ENCODE measurements around the gene NECTIN2.
A peak's percentile ranks its signal among the peaks of the same experiment; 100 is the strongest.
"Not testable (repeated sequence)": the region's sequence is repeated elsewhere in the genome, so short reads cannot be mapped to it uniquely, and the experiment has no call there.

Gene NECTIN2

GRCh38 chr19:44894052-44894400 lies 47.9 kb downstream of the NECTIN2 start:
- H3K4me3 Mint-ChIP-seq = no peak overlapping the region
- H3K4me1 Mint-ChIP-seq = peaks cover 33% of the 10 kb centered on the region
- DNase-seq (no peak), ATAC-seq (no peak)
- peaks cover 3% of the 10 kb centered on the region for H3K9me3 Mint-ChIP-seq
- H3K27me3 Mint-ChIP-seq = peaks cover 4% of the 10 kb centered on the region
- peaks cover 56% of the 10 kb centered on the region for H3K36me3 Mint-ChIP-seq (ENCODE audit: low read depth)
- H3K27ac Mint-ChIP-seq = no peak overlapping the region

GRCh38 chr19:44894946-44895345 lies 48.8 kb downstream of the NECTIN2 start:
- H3K4me3 Mint-ChIP-seq = peak overlapping the region; percentile 14
- H3K27ac Mint-ChIP-seq = no peak overlapping the region
- H3K27me3 Mint-ChIP-seq = peaks cover 4% of the 10 kb centered on the region
- H3K9me3 Mint-ChIP-seq = no peaks in the 10 kb centered on the region
- ATAC-seq (no peak), DNase-seq (no peak)
- peaks cover 59% of the 10 kb centered on the region for H3K36me3 Mint-ChIP-seq (ENCODE audit: low read depth)
- peaks cover 27% of the 10 kb centered on the region for H3K4me1 Mint-ChIP-seq

- DNase-seq = no peak
- no peak for ATAC-seq
- Mint-ChIP-seq H3K36me3 (ENCODE audit: low read depth) (peaks cover 60% of the 10 kb centered on the region), H3K4me3 (no peak overlapping the region), H3K9me3 (no peaks in the 10 kb centered on the region), H3K27ac (no peak overlapping the region), H3K27me3 (no peaks in the 10 kb centered on the region), H3K4me1 (peaks cover 6% of the 10 kb centered on the region)
Observed at GRCh38 chr19:44897835-44898234, 51.7 kb downstream of the NECTIN2 start.

- no peak for ATAC-seq
- Mint-ChIP-seq H3K27me3 (peaks cover 3% of the 10 kb centered on the region), H3K9me3 (no peaks in the 10 kb centered on the region), H3K36me3 (ENCODE audit: low read depth) (peaks cover 45% of the 10 kb centered on the region), H3K4me3 (no peak overlapping the region), H3K4me1 (peaks cover 3% of the 10 kb centered on the region), H3K27ac (no peak overlapping the region)
- DNase-seq = no peak
Observed at GRCh38 chr19:44900328-44901244, 54.5 kb downstream of the NECTIN2 start.

GRCh38 chr19:44903216-44903601 lies 57.1 kb downstream of the NECTIN2 start:
- no peak for ATAC-seq

GRCh38 chr19:44903602-44904425 lies 57.7 kb downstream of the NECTIN2 start:
- no peak overlapping the region for H3K27ac Mint-ChIP-seq
- H3K36me3 Mint-ChIP-seq (ENCODE audit: low read depth) = peaks cover 25% of the 10 kb centered on the region
- H3K27me3 Mint-ChIP-seq = peaks cover 23% of the 10 kb centered on the region
- no peaks in the 10 kb centered on the region for H3K9me3 Mint-ChIP-seq
- DNase-seq (peak; percentile 83), ATAC-seq (peak; percentile 43)
- H3K4me3 Mint-ChIP-seq = no peak overlapping the region
- peaks cover 11% of the 10 kb centered on the region for H3K4me1 Mint-ChIP-seq

More at GRCh38 chr19:44903216-44903601, 57.1 kb downstream of the NECTIN2 start:
- no peak for DNase-seq
- peaks cover 26% of the 10 kb centered on the region for H3K36me3 Mint-ChIP-seq (ENCODE audit: low read depth)
- H3K27me3 Mint-ChIP-seq = peaks cover 23% of the 10 kb centered on the region
- H3K27ac Mint-ChIP-seq = no peak overlapping the region
- no peaks in the 10 kb centered on the region for H3K9me3 Mint-ChIP-seq
- H3K4me1 Mint-ChIP-seq = peaks cover 11% of the 10 kb centered on the region
- no peak overlapping the region for H3K4me3 Mint-ChIP-seq

GRCh38 chr19:44904426-44904994 lies 58.4 kb downstream of the NECTIN2 start:
- DNase-seq (no peak), ATAC-seq (no peak)
- H3K27ac Mint-ChIP-seq = no peak overlapping the region
- H3K27me3 Mint-ChIP-seq = peaks cover 23% of the 10 kb centered on the region
- peaks cover 11% of the 10 kb centered on the region for H3K4me1 Mint-ChIP-seq
- H3K36me3 Mint-ChIP-seq (ENCODE audit: low read depth) = peaks cover 25% of the 10 kb centered on the region
- H3K9me3 Mint-ChIP-seq = no peaks in the 10 kb centered on the region
- no peak overlapping the region for H3K4me3 Mint-ChIP-seq

GRCh38 chr19:44905437-44906160 lies 59.5 kb downstream of the NECTIN2 start, which contains the start of gene APOE:
APOE (plus strand) TSS chr19:44905796; CDS start chr19:44906625, 829 bp downstream.
- DNase-seq (no peak), ATAC-seq (no peak)
- H3K27me3 Mint-ChIP-seq = peaks cover 23% of the 10 kb centered on the region
- no peak within 1 kb of the TSS for H3K27ac Mint-ChIP-seq
- peaks cover 11% of the 10 kb centered on the region for H3K4me1 Mint-ChIP-seq
- H3K9me3 Mint-ChIP-seq = no peaks in the 10 kb centered on the region
- no peak within 1 kb of the TSS for H3K4me3 Mint-ChIP-seq
- peaks cover 16% of the 10 kb centered on the region for H3K36me3 Mint-ChIP-seq (ENCODE audit: low read depth)

GRCh38 chr19:44907613-44908012 lies 61.5 kb downstream of the NECTIN2 start:
- Mint-ChIP-seq H3K4me3 (no peak overlapping the region), H3K9me3 (no peaks in the 10 kb centered on the region), H3K27ac (no peak overlapping the region), H3K36me3 (ENCODE audit: low read depth) (peaks cover 6% of the 10 kb centered on the region), H3K4me1 (peaks cover 10% of the 10 kb centered on the region), H3K27me3 (peaks cover 33% of the 10 kb centered on the region)
- DNase-seq (no peak), ATAC-seq (no peak)

- no peaks in the 10 kb centered on the region for H3K9me3 Mint-ChIP-seq
- no peak overlapping the region for H3K27ac Mint-ChIP-seq
- H3K36me3 Mint-ChIP-seq (ENCODE audit: low read depth) = peaks cover 5% of the 10 kb centered on the region
- DNase-seq (no peak), ATAC-seq (no peak)
- H3K27me3 Mint-ChIP-seq = peaks cover 38% of the 10 kb centered on the region
- H3K4me1 Mint-ChIP-seq = peaks cover 9% of the 10 kb centered on the region
- H3K4me3 Mint-ChIP-seq = no peak overlapping the region
Observed at GRCh38 chr19:44908074-44908835, 62.2 kb downstream of the NECTIN2 start.

- ATAC-seq (no peak), DNase-seq (no peak)
- Mint-ChIP-seq H3K4me3 (no peak overlapping the region), H3K4me1 (peaks cover 8% of the 10 kb centered on the region), H3K27ac (no peak overlapping the region), H3K9me3 (no peaks in the 10 kb centered on the region), H3K36me3 (ENCODE audit: low read depth) (peaks cover 2% of the 10 kb centered on the region), H3K27me3 (peaks cover 42% of the 10 kb centered on the region)
Observed at GRCh38 chr19:44908836-44909261, 62.8 kb downstream of the NECTIN2 start.

GRCh38 chr19:44909775-44910174 lies 63.7 kb downstream of the NECTIN2 start:
- Mint-ChIP-seq H3K36me3 (ENCODE audit: low read depth) (no peaks in the 10 kb centered on the region), H3K27ac (no peak overlapping the region), H3K27me3 (peaks cover 48% of the 10 kb centered on the region), H3K9me3 (no peaks in the 10 kb centered on the region), H3K4me1 (peaks cover 14% of the 10 kb centered on the region), H3K4me3 (no peak overlapping the region)
- DNase-seq = no peak
- ATAC-seq = no peak

- not testable (repeated sequence) for H3K36me3 Mint-ChIP-seq (ENCODE audit: low read depth)
Observed at GRCh38 chr19:44911896-44912295, 65.8 kb downstream of the NECTIN2 start.

More at GRCh38 chr19:44911896-44912295, 65.8 kb downstream of the NECTIN2 start:
- ATAC-seq, H3K4me3 Mint-ChIP-seq, H3K9me3 Mint-ChIP-seq, H3K27ac Mint-ChIP-seq, H3K4me1 Mint-ChIP-seq, DNase-seq: not testable (repeated sequence)
- peaks cover 34% of the 10 kb centered on the region for H3K27me3 Mint-ChIP-seq

Measured in activated naive CD8-positive, alpha-beta T cell treated with anti-CD3 and anti-CD28 coated beads, Interleukin-2, amount 50 U/mL, for 24 hours (primary cell).